HG02840 (cell line): ENCODE data around the gene C1orf87.

Source experiments
- ATAC-seq: cut with Tn5 transposase; IDR thresholded peaks from one replicate; pipeline ENCODE4 v1.9.1; 2021; ENCODE audit warnings: mild to moderate bottlenecking, moderate library complexity, moderate number of reproducible peaks; ENCODE audit not compliant: unreplicated experiment, low FRiP score

The C1orf87 gene

DNA sequence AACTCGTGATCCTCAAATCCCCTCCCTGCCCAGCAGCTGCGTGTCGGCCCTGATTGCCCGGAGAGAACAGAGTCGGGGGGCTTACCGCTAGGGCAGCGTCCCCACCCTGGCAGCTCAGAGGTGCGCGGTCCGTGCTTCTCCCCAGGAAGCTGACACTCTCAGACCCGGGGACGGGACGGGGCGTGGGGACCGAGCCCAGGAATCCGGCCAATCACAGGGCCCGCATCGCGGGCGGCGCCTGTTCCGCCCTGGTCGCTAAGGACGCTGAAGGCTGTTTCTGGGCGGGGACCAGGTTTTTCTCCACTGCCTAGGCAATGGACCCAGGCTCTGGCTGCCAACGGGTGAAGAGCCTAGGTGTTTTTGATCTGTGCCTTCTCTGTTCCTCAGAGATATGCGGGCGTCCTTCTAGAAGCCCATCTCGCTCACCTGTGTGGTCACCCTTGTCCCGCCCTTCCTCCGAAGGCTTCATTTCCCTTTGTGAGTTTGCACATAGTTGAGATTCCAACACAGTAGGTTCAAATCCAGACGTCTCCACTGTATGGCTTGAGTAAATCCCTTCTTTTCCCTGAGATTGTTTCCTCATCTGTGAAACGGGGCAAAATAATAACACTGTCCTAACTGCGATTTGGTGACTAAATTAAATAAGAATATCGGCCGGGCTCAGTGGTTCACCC, at the start of gene C1orf87:
Gene C1orf87 (minus strand): TSS at position 166 of the 674 bp plus-strand sequence. CDS start 1,127 bp downstream, outside the sequence.
- ATAC-seq, result no peak

GRCh38 chr1:60118085-60118484, 44.5 kb upstream of the C1orf87 start:
- no peak for ATAC-seq

- no peak for ATAC-seq
Measured at GRCh38 chr1:60114745-60115318, 41.3 kb upstream of the C1orf87 start.

- no peak for ATAC-seq
Measured at GRCh38 chr1:60113596-60113995, 40.0 kb upstream of the C1orf87 start.

DNA sequence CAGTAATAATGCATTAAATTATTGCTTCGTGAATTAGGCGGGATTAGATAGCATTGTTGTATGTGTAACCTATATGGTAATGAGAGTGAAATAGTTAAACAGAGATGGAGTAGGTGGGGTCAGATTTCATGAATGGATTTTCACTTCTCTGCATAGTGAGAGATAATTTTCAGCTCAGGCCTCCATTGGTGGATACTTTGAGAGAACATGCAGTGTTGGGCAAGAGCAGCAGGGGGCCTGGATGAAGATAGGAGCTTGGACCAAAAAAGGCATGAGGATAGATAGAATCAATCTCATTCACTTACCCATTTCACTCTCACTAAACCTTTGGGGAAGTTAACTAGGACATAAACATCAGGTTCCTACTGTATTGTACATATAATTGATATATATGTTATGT, 39.5 kb upstream of the C1orf87 start:
- no peak for ATAC-seq

GRCh38 chr1:60111716-60112115, 38.1 kb upstream of the C1orf87 start:
- ATAC-seq, result no peak

DNA sequence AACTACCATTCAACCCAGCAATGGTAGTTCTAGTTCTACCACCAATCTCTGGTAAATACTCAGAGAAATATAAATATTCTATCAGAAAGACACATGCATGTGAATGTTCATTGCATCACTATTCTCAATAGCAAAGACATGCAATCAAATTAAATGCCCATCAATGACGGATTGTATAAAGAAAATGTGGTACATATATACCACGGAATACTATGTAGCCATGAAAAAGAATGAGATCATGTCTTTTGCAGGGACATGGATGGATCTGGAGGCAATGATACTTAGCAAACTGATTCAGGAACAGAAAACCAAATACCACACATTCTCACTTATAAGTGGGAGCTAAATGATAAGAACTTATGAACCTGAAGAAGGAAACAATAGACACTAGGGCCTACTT, 37.5 kb upstream of the C1orf87 start:
- ATAC-seq, result no peak

- ATAC-seq, result no peak
Measured at GRCh38 chr1:60108196-60108595, 34.6 kb upstream of the C1orf87 start.

DNA sequence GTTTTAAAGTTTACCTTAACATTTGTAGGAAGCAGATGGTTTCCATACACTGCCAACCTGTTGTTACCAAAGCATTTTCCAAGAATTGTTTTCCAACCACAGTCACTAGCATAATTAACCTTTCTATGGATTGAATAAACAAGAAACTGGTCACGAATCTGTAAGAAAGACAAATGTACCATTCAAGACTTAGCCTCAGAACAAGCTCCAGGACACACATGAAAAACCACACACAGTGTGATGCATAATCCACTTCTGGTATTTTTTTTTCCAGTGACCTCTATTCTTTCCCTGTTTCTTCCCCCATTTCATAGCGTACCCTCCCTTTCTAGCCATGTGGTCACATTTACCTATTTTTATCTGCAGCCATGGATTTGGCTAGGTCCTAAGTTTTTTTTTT, 29.6 kb upstream of the C1orf87 start:
- no peak for ATAC-seq

DNA sequence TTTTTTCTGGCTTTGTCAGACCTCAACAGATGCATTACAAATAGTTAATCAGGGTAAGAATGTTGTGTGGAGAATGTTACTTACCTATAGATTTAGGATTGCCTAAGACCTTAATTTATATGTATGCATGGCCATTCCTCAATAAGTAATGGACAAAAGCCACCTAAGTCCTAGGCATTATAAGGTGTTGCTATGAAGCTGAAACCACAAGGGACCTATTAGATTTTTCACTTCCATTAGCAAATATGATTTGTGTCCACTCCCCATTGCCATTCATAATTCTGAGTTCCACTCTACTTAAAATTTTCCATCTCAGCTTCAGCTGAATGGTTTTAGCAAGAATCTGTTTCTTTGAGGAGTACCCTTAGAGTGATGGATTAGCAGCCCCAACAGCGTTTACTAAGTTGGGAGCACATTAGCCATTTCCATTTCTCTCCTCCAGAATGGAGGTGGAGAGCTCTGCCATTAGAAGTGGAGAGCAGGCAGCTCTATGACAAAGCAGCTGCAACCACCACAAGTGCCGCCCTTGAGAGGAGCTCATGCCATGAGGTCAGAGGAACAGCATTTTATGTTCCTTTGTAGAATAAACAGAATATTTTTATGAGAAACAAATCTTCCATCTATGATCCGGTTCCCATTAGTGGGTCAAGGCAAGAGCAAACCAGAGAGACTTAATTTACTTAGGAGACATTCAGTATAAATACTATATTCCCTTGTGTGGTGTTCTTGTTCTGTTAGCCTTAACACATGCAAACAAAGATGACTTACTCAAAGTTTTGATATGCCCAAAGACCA, 28.9 kb upstream of the C1orf87 start:
- no peak for ATAC-seq

DNA sequence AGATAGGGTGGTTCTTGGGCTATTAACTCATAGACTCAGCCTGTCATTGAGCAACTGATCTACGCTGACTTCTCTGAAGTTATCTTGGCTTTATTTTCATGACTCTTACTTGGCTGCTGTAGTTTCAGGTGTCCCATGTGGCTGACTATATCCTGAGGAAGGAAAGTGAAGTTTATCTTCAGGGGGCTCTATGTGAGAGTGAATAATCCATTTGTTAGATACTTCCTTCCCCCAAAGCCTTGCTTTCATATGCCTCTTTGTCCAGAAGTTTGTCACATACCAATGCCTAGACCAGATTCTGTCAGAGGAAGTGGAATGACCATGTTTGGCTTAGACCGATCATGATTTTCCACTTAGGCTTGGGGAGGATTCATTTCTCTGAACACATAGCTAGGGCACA, 27.9 kb upstream of the C1orf87 start:
- ATAC-seq, result no peak

- ATAC-seq, result no peak
Measured at GRCh38 chr1:60091195-60091715, 17.7 kb upstream of the C1orf87 start.

- no peak for ATAC-seq
Measured at GRCh38 chr1:60090655-60091054, 17.1 kb upstream of the C1orf87 start.

DNA sequence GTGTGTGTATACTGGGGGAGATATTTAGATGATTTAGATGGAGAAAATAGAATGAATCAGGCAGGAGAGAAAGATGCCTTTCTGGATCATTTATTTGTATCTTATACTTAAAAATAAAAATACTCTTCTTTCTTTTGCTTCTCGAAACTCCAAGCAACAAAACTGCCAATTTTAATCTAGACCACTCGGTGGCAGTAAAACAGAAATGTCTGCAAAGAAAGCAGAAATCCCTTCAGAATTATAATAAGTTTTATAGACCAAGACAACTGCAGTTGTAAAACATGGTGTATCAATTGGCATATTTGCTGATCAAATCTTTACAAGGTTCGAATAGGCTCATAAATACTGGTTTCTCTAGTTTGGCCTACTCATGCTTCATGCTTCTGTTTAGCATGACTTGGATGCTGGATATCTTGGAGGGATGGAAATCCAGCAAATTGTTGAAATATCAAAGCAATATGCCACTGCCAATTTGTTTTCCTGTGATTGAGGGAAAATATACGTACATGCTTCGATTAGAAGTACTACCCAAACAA, 15.1 kb upstream of the C1orf87 start:
- ATAC-seq, result no peak

- no peak for ATAC-seq
Measured at GRCh38 chr1:60087681-60088080, 14.1 kb upstream of the C1orf87 start.

DNA sequence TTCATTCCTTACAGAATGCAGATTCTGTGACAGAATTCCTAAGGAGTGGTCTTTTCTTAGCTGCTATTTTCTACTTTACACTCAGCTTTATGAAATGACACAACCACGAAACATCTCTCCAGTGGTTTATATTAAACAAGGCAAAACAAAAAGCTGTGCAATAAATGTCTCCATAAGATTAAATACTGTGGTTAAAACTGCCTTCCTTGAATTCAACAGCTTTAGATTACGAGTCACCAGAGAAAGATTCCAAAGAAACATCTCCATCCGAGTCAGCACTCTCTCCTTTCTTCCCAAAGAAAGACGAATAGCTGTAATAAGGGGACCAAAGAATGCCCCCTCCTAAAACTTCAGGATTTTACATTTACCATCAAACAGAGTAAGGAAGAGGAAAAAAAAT, 4.6 kb upstream of the C1orf87 start:
- ATAC-seq, result no peak

DNA sequence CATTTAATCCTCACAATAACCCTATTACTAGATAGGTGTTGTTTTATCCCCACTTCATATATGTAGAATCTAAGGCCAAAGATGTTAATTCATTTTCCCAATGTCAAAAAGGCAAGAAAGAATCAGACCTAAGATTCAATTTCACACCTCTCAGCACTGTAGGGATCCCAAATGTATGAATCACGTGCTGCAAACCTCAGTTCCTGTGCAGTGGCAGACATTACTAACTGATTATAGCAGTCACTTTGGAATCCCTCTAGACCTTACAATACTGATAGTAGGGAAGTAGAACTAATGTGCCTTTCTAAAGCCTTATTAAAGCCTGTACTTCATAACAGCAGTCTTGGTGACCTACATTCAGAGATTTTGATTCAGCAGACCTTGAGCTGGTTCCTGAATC, 2.3 kb downstream of the C1orf87 start:
- ATAC-seq, result no peak

DNA sequence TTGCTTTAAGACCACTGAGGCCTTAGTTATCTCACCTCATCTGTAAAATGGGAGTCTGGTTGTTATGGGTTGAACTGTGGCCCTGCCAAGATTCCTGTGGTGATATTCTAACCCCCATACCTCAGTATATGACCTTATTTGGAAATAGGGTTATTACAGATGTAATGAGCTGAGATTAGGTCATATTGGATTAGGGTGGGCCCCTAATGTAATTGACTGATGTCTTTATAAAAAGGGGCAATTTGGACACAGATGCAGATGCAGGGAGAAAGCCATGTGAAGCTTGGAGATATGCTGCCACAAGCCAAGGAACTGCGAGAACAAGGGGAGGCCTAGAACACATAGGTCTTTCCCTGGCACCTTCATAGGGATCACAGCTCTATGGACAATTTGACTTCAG, 3.9 kb downstream of the C1orf87 start:
- no peak for ATAC-seq

DNA sequence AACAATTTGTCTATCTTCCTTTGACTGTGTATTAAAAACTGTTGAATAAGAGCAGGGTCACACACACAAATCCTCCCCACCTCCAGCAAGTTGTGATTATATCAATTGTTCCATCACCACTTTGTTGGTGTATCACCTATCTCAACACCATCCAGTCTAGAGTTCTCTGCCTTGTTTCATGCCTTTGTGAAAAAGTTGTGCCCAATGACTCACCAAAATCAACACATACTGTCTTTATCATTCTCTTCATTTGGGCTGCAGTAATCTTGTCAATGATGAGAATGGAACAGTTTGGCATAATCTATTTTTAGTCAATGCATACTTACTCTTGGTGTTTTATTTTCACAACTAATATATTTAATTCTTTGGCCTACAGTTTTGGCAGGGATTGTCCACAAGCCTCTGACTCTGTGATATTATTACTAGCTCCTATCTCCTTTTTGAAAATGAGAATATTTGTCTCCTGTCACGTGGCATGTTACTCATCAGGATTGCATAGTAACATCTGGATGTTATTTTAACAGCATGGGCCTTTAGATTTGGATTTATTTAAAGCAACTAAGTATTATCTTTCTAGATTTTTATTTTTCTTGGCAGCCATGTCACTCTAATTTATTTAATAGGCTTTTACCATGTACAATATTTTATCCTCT, 5.1 kb downstream of the C1orf87 start:
- no peak for ATAC-seq

DNA sequence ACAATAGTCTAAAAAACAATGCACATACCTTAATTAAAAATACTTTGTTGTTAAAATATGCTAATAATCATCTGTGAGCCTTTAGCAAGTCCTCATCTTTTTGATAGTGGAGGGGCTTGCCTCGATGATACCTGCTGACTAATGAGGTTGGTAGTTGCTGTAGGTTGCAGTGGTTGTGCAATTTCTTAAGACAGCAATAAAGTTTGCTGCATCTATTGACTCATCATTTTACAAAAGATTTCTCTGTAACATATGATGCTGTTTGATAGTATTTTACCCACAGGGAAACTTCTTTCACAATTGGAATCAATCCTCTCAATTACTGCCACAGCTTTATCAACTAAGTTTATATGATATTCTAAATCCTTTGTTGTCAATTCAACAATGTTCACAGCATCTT, 7.6 kb downstream of the C1orf87 start:
- ATAC-seq, result no peak

DNA sequence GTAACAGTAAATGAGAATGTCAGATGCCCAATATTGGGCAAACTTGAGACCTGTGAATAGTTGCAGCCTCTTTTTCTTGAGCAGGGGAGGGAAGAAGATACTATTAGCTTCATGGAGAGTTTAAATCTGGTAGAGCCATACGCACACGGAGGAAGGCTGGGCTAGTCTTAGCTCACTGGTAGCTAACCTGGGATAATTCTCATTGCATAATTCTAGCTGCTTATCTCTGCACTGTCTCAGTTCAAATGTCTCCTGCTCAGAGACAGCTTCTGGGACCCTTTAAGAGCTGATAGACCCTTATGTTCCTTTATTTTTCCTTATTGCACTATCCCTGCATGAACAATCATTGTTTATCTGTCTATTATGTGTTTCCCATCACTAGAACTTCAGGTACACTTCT, 8.4 kb downstream of the C1orf87 start:
- ATAC-seq, result no peak
